Suprapubic skin (tissue), 4 donors: ENCODE measurements around the gene GALNT9. TPM values are rescaled to one million over a fixed set of nuclear protein-coding genes. Genes with fewer than 3 reads are reported as not detected.
"Not testable (repeated sequence)": the region's sequence is repeated elsewhere in the genome, so short reads cannot be mapped to it uniquely, and the experiment has no call there.

Experiments used
- DNase-seq, 2 donors: peaks; one replicate each; pipeline ENCODE4 v3.0.0-alpha.2; 2019; ENCODE audit warnings: low spot score in 2 of 2
- H3K27ac ChIP-seq: fragments of 200-600 bp; sonication (generic); one replicate; pipeline ENCODE4 v1.5.1; 2019
- H3K27me3 ChIP-seq: fragments of 200-600 bp; sonication (generic); one replicate; pipeline ENCODE4 v1.5.1; 2019
- H3K36me3 ChIP-seq: fragments of 200-600 bp; sonication (generic); one replicate; pipeline ENCODE4 v1.5.1; 2019
- H3K4me1 ChIP-seq: fragments of 200-600 bp; sonication (generic); one replicate; pipeline ENCODE4 v1.5.1; 2019
- H3K4me3 ChIP-seq: fragments of 200-600 bp; sonication (generic); one replicate; pipeline ENCODE4 v1.5.1; 2019; ENCODE audit warnings: mild to moderate bottlenecking
- H3K9me3 ChIP-seq: fragments of 200-600 bp; sonication (generic); one replicate; pipeline ENCODE4 v1.5.1; 2019
- EP300 ChIP-seq: sonication (generic); formaldehyde crosslinking; IDR thresholded peaks from one replicate; pipeline ENCODE4 v1.6.1; 2017; ENCODE audit warnings: antibody characterized with exemption
- POLR2A ChIP-seq, 2 donors: fragments of 450-650 bp; IDR thresholded peaks; one replicate each; pipeline ENCODE4 v1.6.1; 2017; ENCODE audit warnings: antibody characterized with exemption in 2 of 2, mild to moderate bottlenecking in 2 of 2, moderate library complexity in 2 of 2
- POLR2AphosphoS5 ChIP-seq, 3 donors: sonication (generic); formaldehyde crosslinking; IDR thresholded peaks; one replicate each; pipeline ENCODE4 v1.6.1; 2017; ENCODE audit warnings: antibody characterized with exemption in 3 of 3
- WGBS: methylation state at CpG from one replicate; pipeline ENCODE4 v1.1.5; 2018; 5-methylcytosine and 5-hydroxymethylcytosine counted together
- total RNA-seq, 4 donors: library from RNA; depleted of rRNA; stranded (reverse); fragments of >200 nt; gene quantifications; one replicate each; pipeline ENCODE4 v1.1.0, GENCODE V29; 2016
- TF ChIP-seq, protein P1 (sequence below), 2 donors: fragments of 200-600 bp in 1 of 2; fragments of 450-650 bp in 1 of 2; sonication (generic) in 1 of 2; IDR thresholded peaks; one replicate each; pipeline ENCODE4 v1.5.1; 2016 to 2019; ENCODE audit warnings: antibody characterized with exemption in 2 of 2, mild to moderate bottlenecking in 1 of 2, moderate library complexity in 1 of 2

GALNT9 gene
- total RNA-seq, 4 donors from 2014 or later: not detected

DNA sequence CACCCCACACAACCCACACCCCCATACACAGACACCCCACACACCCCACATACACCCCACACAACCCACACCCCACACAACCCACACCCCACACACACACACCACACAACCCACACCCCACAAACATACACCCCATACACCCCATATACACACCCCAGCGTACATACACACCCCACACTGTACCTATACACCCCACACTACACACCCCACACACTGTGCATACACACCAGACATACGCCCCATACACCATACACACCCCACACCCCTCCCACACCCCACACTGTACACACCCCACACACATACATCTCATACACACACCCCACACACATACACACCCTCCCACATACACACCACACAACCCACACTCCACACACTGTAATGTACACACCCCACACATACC is 104.9 kb downstream of the GALNT9 start:
- H3K9me3 ChIP-seq: no peaks in the 10 kb centered on the region
- DNase-seq: no peak
- 88% methylated on average over 2 of the region's 2 CpGs for WGBS
- H3K36me3 ChIP-seq: no peaks in the 10 kb centered on the region
- H3K4me1 ChIP-seq: peaks cover 23% of the 10 kb centered on the region
- TF ChIP-seq EP300 (no peak), POLR2AphosphoS5 (IDR thresholded peaks at IDR 0.05) (no peak), POLR2A (IDR thresholded peaks at IDR 0.05) (no peak)
- TF ChIP-seq, protein P1, sequence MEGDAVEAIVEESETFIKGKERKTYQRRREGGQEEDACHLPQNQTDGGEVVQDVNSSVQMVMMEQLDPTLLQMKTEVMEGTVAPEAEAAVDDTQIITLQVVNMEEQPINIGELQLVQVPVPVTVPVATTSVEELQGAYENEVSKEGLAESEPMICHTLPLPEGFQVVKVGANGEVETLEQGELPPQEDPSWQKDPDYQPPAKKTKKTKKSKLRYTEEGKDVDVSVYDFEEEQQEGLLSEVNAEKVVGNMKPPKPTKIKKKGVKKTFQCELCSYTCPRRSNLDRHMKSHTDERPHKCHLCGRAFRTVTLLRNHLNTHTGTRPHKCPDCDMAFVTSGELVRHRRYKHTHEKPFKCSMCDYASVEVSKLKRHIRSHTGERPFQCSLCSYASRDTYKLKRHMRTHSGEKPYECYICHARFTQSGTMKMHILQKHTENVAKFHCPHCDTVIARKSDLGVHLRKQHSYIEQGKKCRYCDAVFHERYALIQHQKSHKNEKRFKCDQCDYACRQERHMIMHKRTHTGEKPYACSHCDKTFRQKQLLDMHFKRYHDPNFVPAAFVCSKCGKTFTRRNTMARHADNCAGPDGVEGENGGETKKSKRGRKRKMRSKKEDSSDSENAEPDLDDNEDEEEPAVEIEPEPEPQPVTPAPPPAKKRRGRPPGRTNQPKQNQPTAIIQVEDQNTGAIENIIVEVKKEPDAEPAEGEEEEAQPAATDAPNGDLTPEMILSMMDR (IDR thresholded peaks at IDR 0.05): no peak
- H3K27ac ChIP-seq: no peak overlapping the region
- H3K4me3 ChIP-seq: no peak overlapping the region
- peaks cover 62% of the 10 kb centered on the region for H3K27me3 ChIP-seq

DNA sequence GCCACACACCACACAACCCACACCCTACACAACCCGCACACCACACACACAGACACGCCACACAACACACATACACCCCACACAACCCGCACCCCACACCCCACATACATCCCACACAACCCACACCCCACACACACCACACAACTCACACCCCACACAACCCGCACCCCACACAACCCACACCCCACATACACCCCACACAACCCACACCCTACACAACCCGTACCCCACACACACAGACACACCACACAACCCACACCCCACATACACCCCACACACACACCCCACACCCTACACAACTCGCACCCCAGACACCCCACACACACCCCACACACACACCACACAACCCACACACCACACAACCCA is 106.6 kb downstream of the GALNT9 start:
- 57% methylated on average over 6 of the region's 6 CpGs for WGBS
- no peak for TF ChIP-seq EP300
- TF ChIP-seq POLR2AphosphoS5 (IDR thresholded peaks at IDR 0.05): no peak
- no peak for TF ChIP-seq POLR2A (IDR thresholded peaks at IDR 0.05)
- TF ChIP-seq, protein P1 (IDR thresholded peaks at IDR 0.05): no peak
- Histone ChIP-seq H3K4me1 (peaks cover 15% of the 10 kb centered on the region), H3K4me3 (no peak overlapping the region), H3K36me3 (no peaks in the 10 kb centered on the region), H3K27ac (no peak overlapping the region), H3K27me3 (peaks cover 62% of the 10 kb centered on the region), H3K9me3 (no peaks in the 10 kb centered on the region)
- DNase-seq: no peak

DNA sequence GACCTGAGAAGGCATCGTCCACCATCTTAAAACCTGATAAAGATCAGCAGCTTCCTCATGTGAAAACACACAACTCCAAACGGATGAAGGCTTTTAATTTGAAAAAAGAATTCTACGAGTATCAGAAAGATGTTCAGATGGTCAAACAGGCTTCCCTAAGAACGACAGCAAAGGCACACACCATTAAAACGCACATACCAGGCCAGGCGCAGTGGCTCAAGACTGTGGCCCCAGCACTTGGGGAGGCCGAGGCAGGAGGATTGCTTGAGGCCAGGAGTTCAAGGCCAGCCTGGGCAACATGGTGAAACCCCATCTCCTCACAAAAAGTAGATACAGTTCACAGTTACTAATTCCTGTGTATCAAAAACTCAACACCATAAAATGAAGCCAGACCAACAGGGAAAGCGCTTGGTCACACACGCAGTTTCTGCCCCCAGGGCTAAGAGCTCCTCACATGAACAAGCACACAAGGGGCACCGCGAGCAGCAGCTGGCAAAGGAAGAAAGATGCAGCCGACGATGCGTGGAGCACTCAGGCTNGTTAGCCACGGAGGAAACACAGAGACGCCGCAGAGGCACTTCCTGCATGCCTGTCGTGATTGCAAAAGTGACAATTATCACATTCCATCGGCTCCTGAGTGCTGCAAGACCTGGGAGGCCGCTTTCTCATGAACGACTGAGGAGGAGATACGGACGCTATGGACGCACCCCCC is 107.1 kb downstream of the GALNT9 start:
- Histone ChIP-seq H3K9me3 (no peaks in the 10 kb centered on the region), H3K27me3 (peaks cover 62% of the 10 kb centered on the region), H3K4me1 (peaks cover 10% of the 10 kb centered on the region), H3K27ac (no peak overlapping the region), H3K36me3 (no peaks in the 10 kb centered on the region), H3K4me3 (no peak overlapping the region)
- DNase-seq: no peak
- 20% methylated on average over 24 of the region's 24 CpGs for WGBS
- no peak for TF ChIP-seq POLR2A (IDR thresholded peaks at IDR 0.05)

DNA sequence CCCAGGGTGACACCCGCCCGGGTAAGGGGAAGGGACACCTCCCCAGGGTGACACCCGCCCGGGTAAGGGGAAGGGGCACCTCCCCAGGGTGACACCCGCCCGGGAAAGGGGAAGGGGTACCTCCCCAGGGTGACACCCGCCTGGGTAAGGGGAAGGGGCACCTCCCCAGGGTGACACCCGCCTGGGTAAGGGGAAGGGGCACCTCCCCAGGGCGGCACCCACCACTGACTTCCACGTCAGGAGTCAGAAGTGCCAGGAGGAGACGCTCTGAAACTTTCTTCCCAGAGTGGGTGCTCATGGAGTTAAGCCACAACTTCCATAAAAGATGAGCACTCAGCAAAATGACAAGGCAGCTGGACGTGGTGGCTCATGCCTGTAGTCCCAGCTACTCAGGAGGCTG is 109.6 kb downstream of the GALNT9 start:
- DNase-seq, H3K27ac ChIP-seq, H3K9me3 ChIP-seq, H3K4me1 ChIP-seq, H3K36me3 ChIP-seq, H3K4me3 ChIP-seq: not testable (repeated sequence)
- peaks cover 64% of the 10 kb centered on the region for H3K27me3 ChIP-seq
- WGBS: 50% methylated on average over 1 of the region's 12 CpGs

GRCh38 chr12:132219323-132219722 is 110.1 kb downstream of the GALNT9 start:
- no peak for DNase-seq
- Histone ChIP-seq H3K9me3 (no peaks in the 10 kb centered on the region), H3K4me3 (no peak overlapping the region), H3K27ac (no peak overlapping the region), H3K4me1 (peaks cover 4% of the 10 kb centered on the region), H3K36me3 (no peaks in the 10 kb centered on the region), H3K27me3 (peaks cover 69% of the 10 kb centered on the region)
- WGBS: 45% methylated on average over 4 of the region's 16 CpGs
- TF ChIP-seq POLR2A (IDR thresholded peaks at IDR 0.05): no peak
- TF ChIP-seq, protein P1 (IDR thresholded peaks at IDR 0.05): no peak
- no peak for TF ChIP-seq EP300
- TF ChIP-seq POLR2AphosphoS5 (IDR thresholded peaks at IDR 0.05): no peak

GRCh38 chr12:132218915-132219314 is 110.5 kb downstream of the GALNT9 start:
- Histone ChIP-seq H3K27me3 (peaks cover 70% of the 10 kb centered on the region), H3K27ac (no peak overlapping the region), H3K9me3 (no peaks in the 10 kb centered on the region), H3K4me3 (no peak overlapping the region), H3K4me1 (peaks cover 4% of the 10 kb centered on the region), H3K36me3 (no peaks in the 10 kb centered on the region)
- WGBS: 47% methylated on average over 4 of the region's 13 CpGs
- TF ChIP-seq, protein P1 (IDR thresholded peaks at IDR 0.05): peak in 1 of 2 donors; percentile 16
- TF ChIP-seq EP300 (no peak), POLR2A (IDR thresholded peaks at IDR 0.05) (no peak)
- no peak for DNase-seq
